HG02763 (cell line): ENCODE results near the gene LYRM7.
"Not testable (repeated sequence)": the region's sequence is repeated elsewhere in the genome, so short reads cannot be mapped to it uniquely, and the experiment has no call there.

Experiments
- ATAC-seq: cut with Tn5 transposase; IDR thresholded peaks from one replicate; pipeline ENCODE4 v1.9.1; 2021; ENCODE audit warnings: mild to moderate bottlenecking, moderate library complexity; ENCODE audit not compliant: unreplicated experiment

The LYRM7 gene

GRCh38 chr5:131170540-131171275 lies at the start of gene LYRM7:
Gene LYRM7 (plus strand): TSS chr5:131170944. CDS start chr5:131171021, 77 bp downstream.
- ATAC-seq = peak; percentile 97

GRCh38 chr5:131127244-131127643 lies 43.5 kb upstream of the LYRM7 start:
- ATAC-seq = not testable (repeated sequence)

DNA sequence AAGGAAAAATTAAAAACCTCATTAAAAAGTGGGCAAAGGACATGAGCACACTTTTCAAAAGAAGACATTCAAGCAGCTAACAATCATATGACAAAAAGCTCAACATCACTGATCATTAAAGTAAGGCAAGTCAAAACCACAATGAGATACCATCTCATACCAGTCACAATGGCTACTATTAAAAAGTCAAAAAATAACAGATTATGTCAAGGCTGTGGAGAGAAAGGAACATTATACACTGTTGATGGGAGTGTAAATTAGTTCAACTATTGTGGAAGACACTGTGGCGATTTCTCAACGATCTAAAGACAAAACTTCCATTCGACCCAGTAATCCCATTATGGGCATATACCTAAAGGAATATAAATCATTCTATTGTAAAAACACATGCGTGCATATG lies 41.4 kb upstream of the LYRM7 start:
- ATAC-seq = no peak

- not testable (repeated sequence) for ATAC-seq
These were observed 37.7 kb upstream of the LYRM7 start for GRCh38 chr5:131133091-131133490.

- not testable (repeated sequence) for ATAC-seq
These were observed 32.3 kb upstream of the LYRM7 start for GRCh38 chr5:131138406-131138805.

- no peak for ATAC-seq
These were observed 31.4 kb upstream of the LYRM7 start for GRCh38 chr5:131139321-131139720.

DNA sequence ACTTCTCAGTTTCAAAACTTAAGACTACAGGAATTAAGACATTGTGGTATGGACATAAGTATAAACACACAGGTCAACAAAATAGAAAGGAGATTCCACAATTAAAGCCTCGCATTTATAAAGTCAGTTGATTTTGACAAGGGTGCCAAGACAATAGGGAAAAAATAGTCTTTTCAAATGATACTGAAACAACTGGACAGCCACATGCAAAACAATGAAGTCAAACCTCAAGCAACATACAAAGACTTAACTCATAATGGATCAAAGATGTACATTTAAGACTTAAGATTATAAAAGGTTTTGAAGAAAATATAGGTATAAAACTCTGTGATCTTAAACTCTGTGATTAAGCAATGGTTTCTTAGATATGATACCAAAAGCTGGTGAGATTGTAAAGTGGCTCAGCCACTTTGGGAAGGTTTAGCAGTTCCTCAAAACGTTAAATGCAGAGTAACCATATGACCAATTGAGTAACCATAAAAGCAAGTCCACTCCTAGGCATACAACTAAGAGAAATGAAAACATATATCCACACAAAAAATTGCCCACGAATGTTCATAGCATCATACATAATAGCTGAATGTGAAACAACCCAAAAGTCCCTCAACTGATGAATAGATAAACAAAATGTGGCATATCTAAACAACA lies 27.6 kb upstream of the LYRM7 start:
- no peak for ATAC-seq

DNA sequence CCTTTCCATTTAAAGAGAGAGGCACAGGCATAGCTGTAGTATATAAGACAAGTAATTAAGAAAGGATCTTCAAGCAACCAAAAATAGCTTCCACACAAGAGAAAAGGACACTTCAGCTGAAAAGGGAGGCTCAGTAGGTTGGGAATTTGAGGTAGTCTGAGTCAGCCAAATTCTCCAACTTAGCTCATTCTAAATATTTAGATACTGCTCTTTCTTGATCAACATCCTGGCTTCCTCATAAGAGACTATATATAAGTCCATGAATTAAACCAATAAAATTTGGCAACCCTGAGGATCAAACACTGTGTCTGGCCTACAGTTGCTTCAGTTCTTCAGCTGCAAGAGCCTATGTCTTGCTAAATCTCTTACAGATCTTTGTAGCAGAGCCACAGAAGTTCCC lies 23.5 kb upstream of the LYRM7 start:
- ATAC-seq = no peak

GRCh38 chr5:131148835-131149234 lies 21.9 kb upstream of the LYRM7 start:
- ATAC-seq = no peak

- ATAC-seq = no peak
These were observed 20.3 kb upstream of the LYRM7 start for GRCh38 chr5:131150408-131150807.

DNA sequence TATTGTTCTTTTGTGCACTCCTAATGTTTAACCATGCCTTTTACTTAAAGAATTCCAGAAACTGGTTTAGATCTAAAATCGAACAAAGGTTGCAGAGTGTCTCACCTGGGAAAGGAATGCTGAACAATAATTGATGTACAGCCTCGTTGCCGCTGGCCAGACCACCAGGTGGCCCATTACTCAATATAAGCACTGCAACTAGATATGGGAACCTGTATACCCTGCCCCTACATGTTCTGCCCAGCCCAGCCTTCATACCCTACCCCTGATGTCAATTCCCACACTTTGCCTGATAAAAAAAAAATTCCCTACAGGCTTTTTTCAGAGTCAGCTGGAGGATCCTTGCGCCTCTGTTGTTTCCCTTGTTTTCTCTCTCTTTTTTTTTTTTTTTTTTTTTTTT lies 19.5 kb upstream of the LYRM7 start:
- ATAC-seq = no peak

GRCh38 chr5:131156385-131156784 lies 14.4 kb upstream of the LYRM7 start:
- no peak for ATAC-seq

- ATAC-seq = no peak
These were observed 13.8 kb upstream of the LYRM7 start for GRCh38 chr5:131156957-131157356.

DNA sequence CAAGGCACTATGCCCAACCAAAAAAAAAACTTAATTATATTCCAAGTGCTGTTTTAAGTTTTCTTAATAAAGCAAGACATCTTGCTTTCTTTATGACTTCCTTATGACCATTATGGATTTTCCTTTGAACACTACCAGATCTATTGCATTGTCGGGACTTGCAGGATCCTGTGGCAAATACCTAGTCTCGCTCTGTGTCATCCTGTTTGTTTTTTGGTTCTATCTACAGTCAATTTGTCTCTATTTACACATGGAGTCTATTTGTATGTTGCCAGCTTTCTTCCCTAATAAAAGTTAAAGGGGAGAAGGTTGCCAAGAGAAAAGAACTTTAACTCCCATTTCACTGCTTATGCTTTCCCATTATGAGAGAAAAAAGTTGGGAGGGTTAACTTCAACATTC lies 10.6 kb upstream of the LYRM7 start:
- ATAC-seq = no peak

GRCh38 chr5:131163276-131164119 lies 7.2 kb upstream of the LYRM7 start:
- ATAC-seq = no peak

DNA sequence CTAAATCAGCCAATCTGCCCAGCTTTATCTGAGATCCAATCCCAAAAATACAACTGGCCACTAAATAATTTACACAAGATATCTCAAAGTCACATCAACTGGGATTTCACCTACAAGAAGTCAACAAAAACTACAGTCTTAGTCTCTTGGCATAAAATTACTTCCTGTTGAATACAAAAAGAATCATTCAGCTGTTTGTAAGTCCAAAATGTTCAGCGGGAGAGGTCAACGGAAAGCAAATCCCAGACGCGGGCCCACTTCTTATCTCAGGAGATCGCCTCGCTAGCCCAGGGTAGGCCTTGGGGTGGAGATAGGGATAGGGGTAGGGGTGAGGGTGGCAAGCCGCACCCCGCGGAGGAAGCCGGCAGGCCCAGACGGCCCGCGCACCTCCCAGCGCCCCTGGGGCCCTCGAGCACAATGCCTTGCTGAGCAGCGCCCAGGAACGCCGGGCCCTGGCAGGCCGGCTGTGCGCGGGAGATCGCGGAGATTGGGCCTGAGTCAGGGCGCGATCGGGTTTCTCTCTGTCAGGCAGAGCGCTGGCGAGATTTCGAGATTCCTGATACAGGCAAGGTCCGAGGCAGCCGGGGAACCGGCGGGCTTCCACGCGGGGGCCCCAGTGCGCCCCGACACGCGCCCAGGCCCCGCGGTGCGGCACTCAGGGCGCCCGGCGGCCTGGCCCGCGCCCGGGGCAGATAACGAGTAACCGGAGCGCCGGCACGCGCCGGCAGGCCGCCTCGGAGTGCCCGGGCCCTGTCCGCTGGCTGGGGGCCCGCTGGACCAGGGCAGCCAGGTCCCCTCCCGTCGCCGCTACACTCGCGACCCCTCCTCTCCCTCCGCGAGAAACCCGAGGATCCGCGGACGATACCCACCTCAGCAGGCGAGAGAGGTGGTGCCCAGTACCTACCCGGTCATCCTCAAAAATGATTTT lies 6.3 kb upstream of the LYRM7 start:
- peak; percentile 70 for ATAC-seq

DNA sequence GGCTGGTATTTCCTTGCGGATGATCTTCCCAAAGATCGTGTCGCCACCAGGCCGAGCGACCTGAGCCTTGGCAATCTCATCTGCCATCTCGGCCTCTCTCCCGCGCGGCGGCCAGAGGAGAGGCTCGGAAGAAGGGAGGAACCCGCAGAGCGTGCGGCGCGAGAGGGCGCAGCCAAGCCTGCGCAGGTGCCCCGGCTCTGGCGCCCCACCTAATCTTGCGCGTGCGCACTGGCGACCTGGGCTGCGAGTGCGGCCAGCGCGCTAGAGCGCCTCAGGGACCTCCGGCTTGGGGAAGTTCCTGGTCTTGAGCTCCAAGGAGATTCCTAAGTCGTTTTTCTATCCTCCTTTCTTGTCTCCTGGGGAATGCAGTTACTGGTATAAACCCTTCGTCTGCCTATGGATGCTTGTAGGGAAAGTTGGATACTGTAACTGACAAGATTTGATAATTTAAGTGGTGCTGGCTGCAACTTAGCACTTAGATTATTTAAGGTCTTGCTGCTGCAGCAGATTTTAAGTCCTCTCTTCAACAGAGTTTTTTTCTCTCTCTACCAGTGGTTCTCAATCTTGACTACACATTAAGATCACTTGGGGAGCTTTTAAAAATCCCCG lies 5.5 kb upstream of the LYRM7 start, which contains the start of gene HINT1:
Gene HINT1, minus strand, starts transcription at position 138 of the 609 bp plus-strand sequence. Its CDS starts 51 bp downstream, at position 87.
- peak; percentile 84 for ATAC-seq

GRCh38 chr5:131167615-131168014 lies 3.1 kb upstream of the LYRM7 start:
- ATAC-seq = no peak

DNA sequence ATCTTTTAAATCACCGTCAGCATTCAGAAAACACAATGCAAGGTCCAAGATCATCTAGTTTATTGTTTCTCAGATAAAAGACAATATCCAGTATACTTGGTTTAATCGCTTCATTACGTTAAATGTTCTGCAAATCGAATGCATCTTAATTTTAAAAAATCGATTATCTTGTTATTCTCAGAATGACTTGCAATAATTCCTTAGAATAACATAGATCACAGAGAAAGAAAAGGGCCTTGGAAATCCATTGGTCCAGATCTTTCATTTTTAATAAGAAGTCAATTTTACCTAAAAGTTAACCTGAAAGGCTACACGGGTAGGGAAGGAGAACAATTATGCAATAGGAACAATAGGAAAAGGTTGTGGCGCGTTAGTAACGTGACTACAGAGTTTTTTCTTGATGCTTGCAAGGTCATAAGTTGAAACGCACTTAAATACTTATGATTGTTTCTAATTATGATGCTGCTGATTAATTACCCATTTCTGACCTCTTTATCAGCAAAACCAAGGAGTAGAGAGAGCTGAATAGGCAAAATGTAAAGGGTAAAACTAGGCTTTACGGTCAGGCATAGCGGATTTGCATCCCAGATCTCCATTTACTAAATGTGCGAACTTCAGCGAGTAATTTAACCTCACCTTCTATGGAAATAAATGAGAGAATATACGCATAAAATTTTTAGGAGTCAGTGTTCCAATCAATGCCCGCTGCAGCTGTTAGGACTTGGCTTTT lies 769 bp upstream of the LYRM7 start:
- ATAC-seq = no peak
